B cell (primary cell): ENCODE results near the gene EPB41L1. TPM values are rescaled to one million over a fixed set of nuclear protein-coding genes. Genes with fewer than 3 reads are reported as not detected.
A peak's percentile ranks its signal among the peaks of the same experiment; 100 is the strongest.

ENCODE experiments used
- ATAC-seq: fragments of 200-7000 bp; cut with Tn5 transposase; one replicate; pipeline ENCODE4 v1.10.0; 2021; ENCODE audit warnings: low read depth, mild to moderate bottlenecking, moderate number of reproducible peaks, moderate library complexity
- CTCF ChIA-PET: fragments of 350-600 bp; sonication (Branson Sonifier 250); formaldehyde crosslinking; loops from one replicate; lab custom pipeline; 2021; ENCODE audit warnings: antibody characterized with exemption, inconsistent platforms; lab: Charles Lee
- POLR2A ChIA-PET: fragments of 350-600 bp; sonication (Branson Sonifier 250); formaldehyde crosslinking; loops from one replicate; lab custom pipeline; 2021; ENCODE audit warnings: antibody characterized with exemption; lab: Charles Lee
- DNase-seq: peaks from one replicate; pipeline ENCODE4 v3.0.0; 2013
- H2AFZ ChIP-seq: 2 replicates; pipeline ENCODE4 v1.6.1; 2012; ENCODE audit warnings: mild to moderate bottlenecking, low read depth, low read length; ENCODE audit not compliant: insufficient read depth, poor library complexity, severe bottlenecking
- H3K27ac ChIP-seq, 2 donors: 1 replicate in 1 of 2; 2 replicates in 1 of 2; pipeline ENCODE4 v1.5.1; 2012 to 2013; ENCODE audit warnings: low read length in 2 of 2, mild to moderate bottlenecking in 2 of 2, moderate library complexity in 1 of 2
- H3K27me3 ChIP-seq, 4 experiments: fragments of 200-600 bp in 1 of 4; sonication (generic) in 1 of 4; replicated peaks in 1 of 4; 1 replicate in 2 of 4; 2 replicates in 2 of 4; pipeline versions ENCODE4 v1.6.1 to v1.7.0; 2013 to 2016; ENCODE audit warnings: low read length in 3 of 4, mild to moderate bottlenecking in 2 of 4, mixed read lengths in 1 of 4, moderate library complexity in 1 of 4; ENCODE audit not compliant: insufficient read depth in 4 of 4, control insufficient read depth in 3 of 4; ENCODE audit errors: control extremely low read depth in 1 of 4
- H3K36me3 ChIP-seq, 2 experiments: replicated peaks in 1 of 2; 1 replicate in 1 of 2; 2 replicates in 1 of 2; pipeline versions ENCODE4 v1.6.1 to v1.7.1; 2013; ENCODE audit warnings: low read length in 1 of 2; ENCODE audit not compliant: insufficient read depth in 2 of 2, control insufficient read depth in 1 of 2; ENCODE audit errors: control extremely low read depth in 1 of 2, extremely low read depth in 1 of 2
- H3K4me1 ChIP-seq, 2 donors: fragments of 200-600 bp in 1 of 2; sonication (generic) in 1 of 2; 1 replicate in 1 of 2; 2 replicates in 1 of 2; pipeline versions ENCODE4 v1.5.1 to v1.6.1; 2013 to 2017; ENCODE audit warnings: low read length in 2 of 2; ENCODE audit not compliant: control insufficient read depth in 2 of 2, insufficient read depth in 2 of 2
- H3K4me2 ChIP-seq: replicated peaks from 2 replicates; pipeline ENCODE3; 2012; ENCODE audit warnings: mild to moderate bottlenecking, low read depth, low read length; ENCODE audit not compliant: poor library complexity, severe bottlenecking
- H3K4me3 ChIP-seq, 5 experiments: fragments of 200-600 bp in 1 of 5; sonication (generic) in 1 of 5; 1 replicate in 3 of 5; 2 replicates in 2 of 5; pipeline versions ENCODE4 v1.5.1 to v1.7.0; 2011 to 2016; ENCODE audit warnings: low read length in 4 of 5, mild to moderate bottlenecking in 4 of 5, low read depth in 2 of 5, control low read depth in 1 of 5, moderate library complexity in 1 of 5; ENCODE audit not compliant: insufficient read depth in 1 of 5; ENCODE audit errors: control extremely low read depth in 1 of 5, extremely low read depth in 1 of 5
- H3K79me2 ChIP-seq: fragments of 200-600 bp; sonication (generic); one replicate; pipeline ENCODE4 v1.6.0; 2016; ENCODE audit warnings: low read length; ENCODE audit not compliant: control insufficient read depth, insufficient read depth
- H3K9ac ChIP-seq: fragments of 200-600 bp; sonication (generic); 2 replicates; pipeline ENCODE4 v1.6.1; 2017; ENCODE audit warnings: mild to moderate bottlenecking, low read length, moderate library complexity
- H3K9me3 ChIP-seq, 3 donors: one replicate each; pipeline versions ENCODE4 v1.6.1 to v1.7.1; 2013; ENCODE audit warnings: low read length in 2 of 3; ENCODE audit not compliant: control insufficient read depth in 2 of 3, insufficient read depth in 1 of 3; ENCODE audit errors: control extremely low read depth in 1 of 3
- H4K20me1 ChIP-seq: 2 replicates; pipeline ENCODE4 v1.6.0; 2012; ENCODE audit warnings: mild to moderate bottlenecking, low read length; ENCODE audit not compliant: insufficient read depth, control insufficient read depth, poor library complexity, severe bottlenecking
- H3K27ac Mint-ChIP-seq: one replicate; pipeline ENCODE4 v1.8.0; 2021; ENCODE audit warnings: mixed read lengths
- H3K27me3 Mint-ChIP-seq: one replicate; pipeline ENCODE4 v1.8.0; 2021; ENCODE audit warnings: mixed read lengths
- H3K4me1 Mint-ChIP-seq: one replicate; pipeline ENCODE4 v1.8.0; 2021; ENCODE audit warnings: mixed read lengths
- H3K4me3 Mint-ChIP-seq: one replicate; pipeline ENCODE4 v1.8.0; 2021; ENCODE audit warnings: mixed read lengths
- H3K9me3 Mint-ChIP-seq: one replicate; pipeline ENCODE4 v1.8.0; 2022; ENCODE audit warnings: mixed read lengths; ENCODE audit not compliant: insufficient read depth
- EZH2 ChIP-seq: IDR thresholded peaks from 2 replicates; pipeline ENCODE4 v1.6.1; 2012; ENCODE audit warnings: borderline replicate concordance, low read depth, mild to moderate bottlenecking, moderate library complexity, low read length; ENCODE audit not compliant: insufficient read depth, poor library complexity, severe bottlenecking
- WGBS: methylation state at CpG from one replicate; pipeline ENCODE4 v1.1.5; 2013; ENCODE audit warnings: missing lambda C conversion rate; ENCODE audit not compliant: insufficient coverage; 5-methylcytosine and 5-hydroxymethylcytosine counted together
- intact Hi-C: fragments of 100-400 bp; cut with micrococcal nuclease; formaldehyde crosslinking; loops from one replicate; pipeline ENCODE4 v1.10.0; 2022
- polyA plus RNA-seq: library from polyadenylated mRNA; depleted of rRNA; stranded (reverse); fragments of >200 nt; gene quantifications from 2 replicates; pipeline ENCODE4 v1.2.3, GENCODE V29; 2012
- total RNA-seq, 2 donors: library from RNA; stranded (reverse); fragments of 120-200 nt in 1 of 2; gene quantifications; 1 replicate in 1 of 2; 2 replicates in 1 of 2; pipeline versions ENCODE4 v1.2.3 to v1.2.4, GENCODE V29; 2013 to 2022
- TF ChIP-seq, protein P1 (sequence below): fragments of 200-600 bp; IDR thresholded peaks from one replicate; pipeline ENCODE4 v1.8.0; 2022; ENCODE audit warnings: antibody characterized with exemption, mild to moderate bottlenecking

EPB41L1 gene
- total and polyA plus RNA-seq, 2 donors (not counting 1 experiment from before 2014, with no cell fraction given), result 0.12 to 1.3 TPM

DNA sequence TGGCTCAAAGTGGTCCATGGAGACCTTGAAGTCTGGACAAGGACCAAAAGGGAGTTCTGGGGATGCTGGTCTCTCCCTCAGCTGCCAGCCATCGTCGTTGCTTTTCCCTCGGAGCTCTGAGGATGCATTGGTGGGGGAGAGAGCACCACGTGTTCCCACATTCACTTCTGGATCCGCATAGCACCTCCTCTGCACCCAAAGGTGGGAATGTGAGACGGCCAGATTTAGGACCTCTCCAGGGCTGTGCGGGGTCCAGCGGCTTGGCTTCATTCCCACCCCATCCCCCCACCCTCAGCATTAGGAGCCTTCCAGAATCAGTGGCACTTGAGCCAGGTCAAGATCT lies 1.1 kb downstream of the EPB41L1 start:
- Histone ChIP-seq H3K4me3 (no peak overlapping the region), H3K4me2 (no peak overlapping the region), H3K9ac (no peak overlapping the region), H3K79me2 (no peaks in the 10 kb centered on the region), H3K9me3 (no peaks in the 10 kb centered on the region), H3K4me1 (peaks cover 10 to 15% of the 10 kb centered on the region in 2 donors), H3K36me3 (no peaks in the 10 kb centered on the region), H3K27ac (no peak overlapping the region), H4K20me1 (no peaks in the 10 kb centered on the region), H3K27me3 (peaks cover 0 to 36% (median 16%) of the 10 kb centered on the region in 4 experiments), H2AFZ (no peak overlapping the region)
- TF ChIP-seq EZH2, result no peak
- TF ChIP-seq, protein P1, sequence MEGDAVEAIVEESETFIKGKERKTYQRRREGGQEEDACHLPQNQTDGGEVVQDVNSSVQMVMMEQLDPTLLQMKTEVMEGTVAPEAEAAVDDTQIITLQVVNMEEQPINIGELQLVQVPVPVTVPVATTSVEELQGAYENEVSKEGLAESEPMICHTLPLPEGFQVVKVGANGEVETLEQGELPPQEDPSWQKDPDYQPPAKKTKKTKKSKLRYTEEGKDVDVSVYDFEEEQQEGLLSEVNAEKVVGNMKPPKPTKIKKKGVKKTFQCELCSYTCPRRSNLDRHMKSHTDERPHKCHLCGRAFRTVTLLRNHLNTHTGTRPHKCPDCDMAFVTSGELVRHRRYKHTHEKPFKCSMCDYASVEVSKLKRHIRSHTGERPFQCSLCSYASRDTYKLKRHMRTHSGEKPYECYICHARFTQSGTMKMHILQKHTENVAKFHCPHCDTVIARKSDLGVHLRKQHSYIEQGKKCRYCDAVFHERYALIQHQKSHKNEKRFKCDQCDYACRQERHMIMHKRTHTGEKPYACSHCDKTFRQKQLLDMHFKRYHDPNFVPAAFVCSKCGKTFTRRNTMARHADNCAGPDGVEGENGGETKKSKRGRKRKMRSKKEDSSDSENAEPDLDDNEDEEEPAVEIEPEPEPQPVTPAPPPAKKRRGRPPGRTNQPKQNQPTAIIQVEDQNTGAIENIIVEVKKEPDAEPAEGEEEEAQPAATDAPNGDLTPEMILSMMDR, result no peak
- intact Hi-C loops, result no loop called here
- no peak for ATAC-seq
- WGBS, result 100% methylated on average over 3 of the region's 8 CpGs
- DNase-seq, result no peak
- Mint-ChIP-seq H3K27me3 (peaks cover 31% of the 10 kb centered on the region), H3K4me3 (peak overlapping the region; percentile 70), H3K27ac (no peak overlapping the region), H3K4me1 (peaks cover 13% of the 10 kb centered on the region), H3K9me3 (no peaks in the 10 kb centered on the region)
- POLR2A ChIA-PET, result no interaction called here
- CTCF ChIA-PET, result interaction anchor here (1.0 to 4.3 kb wide), 7 partner anchors 29 to 732 kb away, joined by 3 to 32 read pairs (median 5); no protein-coding TSS in a partner anchor

DNA sequence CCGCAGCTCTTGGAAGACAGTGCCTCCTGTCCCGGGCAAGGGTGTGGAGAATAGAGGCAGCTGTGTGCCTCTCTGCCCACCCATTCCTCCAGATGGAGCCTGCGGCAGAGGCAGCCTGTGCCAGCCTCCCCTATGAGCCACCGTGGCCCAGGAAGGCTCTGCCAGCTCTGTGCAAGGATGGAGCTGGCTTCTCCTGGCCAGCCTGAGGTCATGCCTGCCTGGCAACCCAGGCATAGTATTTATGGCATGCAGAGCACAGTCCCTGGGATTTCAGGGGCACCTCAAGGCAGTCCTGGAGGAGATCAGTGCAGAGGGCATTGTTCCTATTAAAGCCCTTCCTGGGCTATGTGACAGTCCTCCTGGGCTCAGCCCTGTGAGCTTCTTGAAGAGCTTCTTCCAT lies 1.5 kb downstream of the EPB41L1 start:
- TF ChIP-seq, protein P1, result no peak
- TF ChIP-seq EZH2, result no peak
- Histone ChIP-seq H3K4me2 (no peak overlapping the region), H3K9ac (no peak overlapping the region), H3K27me3 (peaks cover 0 to 36% (median 16%) of the 10 kb centered on the region in 4 experiments), H2AFZ (no peak overlapping the region), H3K9me3 (no peaks in the 10 kb centered on the region), H3K79me2 (no peaks in the 10 kb centered on the region), H3K4me1 (peaks cover 10 to 15% of the 10 kb centered on the region in 2 donors), H3K27ac (no peak overlapping the region), H3K36me3 (no peaks in the 10 kb centered on the region), H3K4me3 (no peak overlapping the region), H4K20me1 (no peaks in the 10 kb centered on the region)
- H3K27me3 Mint-ChIP-seq, result peaks cover 28% of the 10 kb centered on the region
- H3K27ac Mint-ChIP-seq, result no peak overlapping the region
- DNase-seq (no peak), ATAC-seq (no peak)
- ChIA-PET POLR2A (no interaction called here), CTCF (interaction anchor here (0.7 to 4.3 kb wide), 16 partner anchors 7 to 732 kb away, joined by 3 to 32 read pairs (median 4); no protein-coding TSS in a partner anchor)
- intact Hi-C loops, result loop anchor here (1.0 kb wide), 1 partner anchor 43 kb away; no protein-coding TSS in a partner anchor
- 87% methylated on average over 2 of the region's 4 CpGs for WGBS
- H3K4me3 Mint-ChIP-seq, result no peak overlapping the region
- H3K4me1 Mint-ChIP-seq, result peaks cover 13% of the 10 kb centered on the region
- H3K9me3 Mint-ChIP-seq, result no peaks in the 10 kb centered on the region
